Measurements from ENCODE around the gene OR11G2.
"Not testable (repeated sequence)": the region's sequence is repeated elsewhere in the genome, so short reads cannot be mapped to it uniquely, and the experiment has no call there.

Gene OR11G2

DNA sequence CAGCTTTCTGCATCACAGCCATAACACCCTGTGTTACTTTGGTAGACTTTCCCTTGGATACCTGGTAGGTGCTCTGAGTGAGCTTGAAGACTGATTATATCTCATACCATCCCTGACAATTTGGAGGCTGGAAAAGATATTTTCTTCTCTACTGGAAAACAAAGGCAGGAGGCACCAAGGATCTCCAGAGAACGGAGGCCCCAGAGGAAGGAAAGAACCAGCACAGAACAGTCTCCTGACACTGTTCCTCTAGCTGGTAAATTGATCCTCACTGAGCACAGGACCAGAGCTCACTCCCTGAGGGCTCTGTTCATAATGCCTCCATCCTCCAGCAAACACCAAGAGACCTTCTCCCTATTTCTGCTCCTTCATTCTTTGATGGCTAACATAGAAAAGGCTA lies at the start of gene OR11G2:
OR11G2 (plus strand) TSS at position 301 of the 400 bp plus-strand sequence. CDS start 6,542 bp downstream, outside the sequence.
- DNase-seq (ENCODE audit: low spot score), result no peak

DNA sequence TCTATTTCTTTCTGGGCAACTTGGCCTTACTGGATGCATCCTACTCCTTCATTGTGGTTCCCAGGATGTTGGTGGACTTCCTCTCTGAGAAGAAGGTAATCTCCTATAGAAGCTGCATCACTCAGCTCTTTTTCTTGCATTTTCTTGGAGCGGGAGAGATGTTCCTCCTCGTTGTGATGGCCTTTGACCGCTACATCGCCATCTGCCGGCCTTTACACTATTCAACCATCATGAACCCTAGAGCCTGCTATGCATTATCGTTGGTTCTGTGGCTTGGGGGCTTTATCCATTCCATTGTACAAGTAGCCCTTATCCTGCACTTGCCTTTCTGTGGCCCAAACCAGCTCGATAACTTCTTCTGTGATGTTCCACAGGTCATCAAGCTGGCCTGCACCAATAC lies 46.8 kb upstream of the OR11G2 start:
- DNase-seq (ENCODE audit: low spot score), result no peak

- DNase-seq (ENCODE audit: low spot score), result no peak
Measured at GRCh38 chr14:20144820-20145219, 45.9 kb upstream of the OR11G2 start.

- no peak for DNase-seq (ENCODE audit: low spot score)
Measured at GRCh38 chr14:20164462-20164861, 26.2 kb upstream of the OR11G2 start.

- DNase-seq (ENCODE audit: low spot score), result no peak
Measured at GRCh38 chr14:20167091-20167490, 23.6 kb upstream of the OR11G2 start.

GRCh38 chr14:20169852-20170251 lies 20.8 kb upstream of the OR11G2 start:
- not testable (repeated sequence) for DNase-seq (ENCODE audit: low spot score)

DNA sequence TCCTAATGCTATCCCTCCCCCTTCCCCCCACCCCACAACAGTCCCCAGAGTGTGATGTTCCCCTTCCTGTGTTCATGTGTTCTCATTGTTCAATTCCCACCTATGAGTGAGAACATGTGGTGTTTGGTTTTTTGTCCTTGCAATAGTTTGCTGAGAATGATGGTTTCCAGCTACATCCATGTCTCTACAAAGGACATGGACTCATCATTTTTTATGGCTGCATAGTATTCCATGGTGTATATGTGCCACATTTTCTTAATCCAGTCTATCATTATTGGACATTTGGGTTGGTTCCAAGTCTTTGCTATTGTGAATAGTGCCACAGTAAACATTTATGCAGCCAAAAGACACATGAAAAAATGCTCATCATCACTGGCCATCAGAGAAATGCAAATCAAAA lies 16.5 kb upstream of the OR11G2 start:
- not testable (repeated sequence) for DNase-seq (ENCODE audit: low spot score)

GRCh38 chr14:20176330-20176729 lies 14.4 kb upstream of the OR11G2 start:
- DNase-seq (ENCODE audit: low spot score), result no peak

DNA sequence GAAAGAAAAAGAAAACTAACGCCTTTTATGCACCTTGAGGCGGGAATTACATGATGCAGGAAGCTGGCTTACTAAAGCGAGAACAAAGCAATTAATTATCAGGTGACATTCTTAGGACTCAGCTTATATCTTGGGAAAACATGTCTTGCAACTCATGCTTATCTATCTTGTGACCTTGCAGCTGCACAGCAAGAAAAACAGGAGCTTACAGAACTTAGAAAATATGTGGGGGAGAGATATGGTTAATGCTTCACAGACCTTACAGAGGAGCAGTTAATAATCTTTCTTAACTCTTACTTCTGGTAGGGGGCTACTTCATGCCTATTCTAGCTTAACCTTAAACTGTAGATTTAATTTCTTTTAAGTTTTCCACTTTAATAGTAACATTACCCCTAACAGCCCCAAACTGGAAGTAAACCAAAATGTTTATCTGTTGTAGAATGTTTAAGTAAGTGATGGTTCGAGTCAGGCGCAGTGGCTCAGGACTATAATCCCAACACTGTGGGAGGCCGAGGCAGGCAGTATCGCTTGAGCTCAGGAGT lies 13.2 kb upstream of the OR11G2 start:
- no peak for DNase-seq (ENCODE audit: low spot score)

DNA sequence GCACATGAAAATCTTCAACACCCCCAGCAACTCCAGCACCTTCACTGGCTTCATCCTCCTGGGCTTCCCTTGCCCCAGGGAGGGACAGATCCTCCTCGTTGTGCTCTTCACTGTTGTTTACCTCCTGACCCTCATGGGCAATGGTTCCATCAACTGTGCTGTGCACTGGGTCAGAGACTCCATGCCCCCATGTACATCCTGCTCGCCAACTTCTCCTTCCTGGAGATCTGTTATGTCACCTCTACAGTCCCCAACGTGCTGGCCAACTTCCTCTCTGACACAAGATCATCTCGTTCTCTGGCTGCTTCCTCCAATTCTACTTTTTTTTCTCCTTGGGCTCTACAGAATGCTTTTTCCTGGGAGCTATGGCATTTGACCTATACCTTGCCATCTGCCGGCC lies 11.5 kb upstream of the OR11G2 start:
- no peak for DNase-seq (ENCODE audit: low spot score)

DNA sequence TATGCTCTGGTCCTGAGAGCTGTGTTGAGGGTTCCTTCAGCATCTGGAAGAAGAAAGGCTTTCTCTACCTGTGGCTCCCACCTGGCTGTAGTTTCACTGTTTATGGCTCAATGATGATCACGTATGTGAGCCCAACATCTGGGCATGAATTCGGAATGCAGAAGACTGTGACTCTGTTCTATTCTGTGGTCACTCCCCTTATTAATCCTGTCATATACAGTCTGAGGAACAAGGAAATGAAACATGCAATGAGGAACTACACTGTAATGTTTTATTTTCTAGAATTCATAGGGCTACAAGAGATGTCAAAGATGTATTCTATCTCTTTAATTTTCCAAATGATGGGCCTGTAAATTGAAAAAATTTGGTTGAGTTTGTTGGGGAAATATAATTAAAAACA lies 10.8 kb upstream of the OR11G2 start:
- DNase-seq (ENCODE audit: low spot score), result no peak

GRCh38 chr14:20180486-20180885 lies 10.2 kb upstream of the OR11G2 start:
- no peak for DNase-seq (ENCODE audit: low spot score)

DNA sequence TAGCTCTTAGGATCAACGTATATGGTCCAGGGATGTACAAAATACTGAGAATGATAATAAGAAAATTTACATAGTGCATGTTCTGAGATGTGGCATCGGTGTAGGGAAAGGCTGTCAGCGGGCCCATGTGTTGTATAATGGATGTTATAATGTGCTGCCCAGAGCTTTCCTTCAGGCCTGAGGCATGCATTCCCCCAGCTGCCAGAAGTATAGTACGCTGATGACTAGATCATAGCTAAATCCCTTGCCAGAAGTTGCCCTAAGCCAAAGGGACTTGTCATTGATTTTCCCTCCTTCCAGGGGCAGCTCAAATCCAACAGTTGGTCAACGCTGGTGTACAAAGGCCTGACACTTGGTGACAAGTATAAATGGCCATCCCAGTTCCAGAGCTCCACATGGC lies 6.5 kb upstream of the OR11G2 start:
- DNase-seq (ENCODE audit: low spot score), result no peak

DNA sequence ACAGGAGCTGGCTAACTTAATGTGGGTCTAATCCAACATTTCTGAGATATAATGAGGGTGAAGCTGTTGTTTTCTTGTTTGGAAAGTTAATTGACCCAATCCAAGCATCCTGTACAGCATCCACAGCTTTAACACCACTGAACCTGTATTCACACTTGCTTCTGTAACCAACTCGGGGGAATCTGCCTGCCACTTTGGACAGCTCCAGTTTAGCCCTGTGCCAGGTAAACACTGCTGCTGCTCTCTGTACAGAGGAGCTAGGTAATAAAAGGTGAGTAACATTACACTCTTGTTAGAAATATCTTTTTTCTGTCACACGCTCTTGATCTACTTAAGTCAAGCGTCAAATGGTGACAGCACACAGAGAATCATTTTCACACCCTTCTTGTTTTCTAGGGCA lies 700 bp downstream of the OR11G2 start:
- DNase-seq (ENCODE audit: low spot score), result no peak

GRCh38 chr14:20194101-20194500 lies 3.4 kb downstream of the OR11G2 start:
- no peak for DNase-seq (ENCODE audit: low spot score)

- DNase-seq (ENCODE audit: low spot score), result not testable (repeated sequence)
Measured at GRCh38 chr14:20195170-20195569, 4.5 kb downstream of the OR11G2 start.

DNA sequence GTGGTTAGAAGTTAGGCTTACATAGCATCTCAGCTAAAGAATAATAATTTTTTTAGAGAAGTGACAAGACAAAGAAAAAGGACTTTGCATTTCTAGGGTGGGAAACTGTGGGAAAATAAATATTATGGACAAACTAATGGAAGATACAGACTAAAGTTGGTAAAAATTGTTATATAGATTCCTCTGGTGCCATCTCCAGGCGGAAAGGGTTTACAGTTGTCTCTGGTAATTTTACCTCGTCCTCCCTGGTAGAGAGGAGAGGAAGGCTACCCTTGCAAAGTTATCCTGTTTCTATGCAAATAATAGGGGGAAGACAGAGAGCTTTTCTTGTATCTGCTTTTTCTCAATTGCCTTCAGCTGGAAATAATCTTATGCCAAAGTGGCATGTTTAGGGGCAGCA lies 5.2 kb downstream of the OR11G2 start:
- DNase-seq (ENCODE audit: low spot score), result no peak

DNA sequence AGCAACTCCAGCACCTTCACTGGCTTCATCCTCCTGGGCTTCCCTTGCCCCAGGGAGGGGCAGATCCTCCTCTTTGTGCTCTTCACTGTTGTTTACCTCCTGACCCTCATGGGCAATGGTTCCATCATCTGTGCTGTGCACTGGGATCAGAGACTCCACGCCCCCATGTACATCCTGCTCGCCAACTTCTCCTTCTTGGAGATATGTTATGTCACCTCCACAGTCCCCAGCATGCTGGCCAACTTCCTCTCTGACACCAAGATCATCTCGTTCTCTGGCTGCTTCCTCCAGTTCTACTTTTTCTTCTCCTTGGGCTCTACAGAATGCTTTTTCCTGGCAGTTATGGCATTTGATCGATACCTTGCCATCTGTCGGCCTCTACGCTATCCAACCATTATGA lies 6.8 kb downstream of the OR11G2 start:
- no peak for DNase-seq (ENCODE audit: low spot score)

GRCh38 chr14:20198991-20199390 lies 8.3 kb downstream of the OR11G2 start:
- no peak for DNase-seq (ENCODE audit: low spot score)

GRCh38 chr14:20204721-20205120 lies 14.0 kb downstream of the OR11G2 start:
- DNase-seq (ENCODE audit: low spot score), result no peak

DNA sequence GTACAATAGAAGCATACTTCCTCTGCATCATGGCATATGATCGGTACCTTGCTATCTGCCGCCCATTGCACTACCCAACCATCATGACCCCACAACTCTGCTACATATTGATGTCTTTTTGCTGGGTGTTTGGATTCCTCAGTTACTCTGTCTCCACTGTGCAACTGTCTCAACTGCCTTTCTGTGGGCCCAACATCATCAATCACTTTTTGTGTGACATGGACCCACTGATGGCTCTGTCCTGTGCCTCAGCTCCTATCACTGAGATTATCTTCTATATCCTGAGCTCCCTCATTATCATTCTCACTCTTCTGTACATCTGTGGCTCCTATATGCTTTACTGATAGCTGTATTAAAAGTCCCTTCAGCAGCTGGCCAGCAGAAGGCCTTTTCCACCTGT lies 18.9 kb downstream of the OR11G2 start:
- DNase-seq (ENCODE audit: low spot score), result no peak

DNA sequence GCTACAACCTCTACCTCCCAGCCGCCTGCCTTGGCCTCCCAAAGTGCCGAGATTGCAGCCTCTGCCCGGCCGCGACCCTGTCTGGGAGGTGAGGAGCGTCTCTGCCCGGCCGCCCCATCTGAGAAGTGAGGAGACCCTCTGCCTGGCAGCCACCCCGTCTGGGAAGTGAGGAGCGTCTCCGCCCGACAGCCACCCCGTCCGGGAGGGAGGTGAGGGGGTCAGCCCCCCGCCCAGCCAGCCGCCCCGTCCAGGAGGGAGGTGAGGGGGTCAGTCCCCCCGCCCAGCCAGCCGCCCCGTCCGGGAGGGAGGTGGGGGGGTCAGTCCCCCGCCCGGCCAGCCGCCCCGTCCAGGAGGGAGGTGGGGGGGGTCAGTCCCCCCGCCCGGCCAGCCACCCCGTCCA lies 21.7 kb downstream of the OR11G2 start:
- DNase-seq (ENCODE audit: low spot score), result not testable (repeated sequence)

DNA sequence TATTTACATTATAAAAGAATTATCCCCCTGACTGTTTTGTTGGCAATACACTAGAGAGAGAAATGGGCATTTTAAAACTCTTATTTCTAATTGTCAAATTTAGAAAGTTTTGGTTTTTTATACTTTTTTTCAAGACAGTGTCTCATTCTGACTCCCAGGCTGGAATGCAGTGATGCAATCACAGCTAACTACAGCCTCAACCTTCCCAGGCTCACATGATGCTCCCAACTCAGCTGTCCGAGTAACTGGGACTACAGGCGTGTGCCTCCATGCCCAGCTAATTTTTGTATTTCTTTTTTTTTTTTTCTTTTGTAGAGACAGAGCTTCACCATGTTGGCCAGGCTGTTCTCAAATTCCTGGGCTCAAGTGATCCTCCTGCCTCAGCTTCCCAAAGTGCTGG lies 24.5 kb downstream of the OR11G2 start:
- no peak for DNase-seq (ENCODE audit: low spot score)

DNA sequence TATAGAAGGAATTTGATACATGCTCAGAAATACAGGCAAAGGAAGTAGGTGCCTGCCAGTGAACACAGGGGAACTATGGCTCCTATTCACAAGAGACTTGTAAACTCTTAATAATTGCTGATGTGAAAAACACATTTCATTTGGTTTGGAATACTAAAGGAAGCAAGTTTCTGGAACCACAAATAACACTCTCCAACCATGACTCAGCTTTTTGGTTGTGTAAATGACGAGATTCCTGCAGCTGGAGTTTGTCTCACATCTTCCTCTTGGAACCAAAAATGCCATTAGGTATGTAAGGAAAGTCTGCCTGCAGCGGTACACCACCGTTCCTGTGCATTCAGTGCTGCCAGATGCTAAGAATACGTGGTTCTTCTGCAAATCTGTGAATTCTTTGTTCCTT lies 28.3 kb downstream of the OR11G2 start:
- no peak for DNase-seq (ENCODE audit: low spot score)

- DNase-seq (ENCODE audit: low spot score), result no peak
Measured at GRCh38 chr14:20223410-20223809, 32.7 kb downstream of the OR11G2 start, which contains the start of gene OR11H6. TSS of gene OR11H6 (plus strand) at chr14:20223710. CDS start at chr14:20223710, 0 bp downstream.

Measured in AG08395 (cell line).